CD4-positive, alpha-beta T cell (primary cell): Measurements from ENCODE around the gene SNAP25. TPM values are rescaled to one million over a fixed set of nuclear protein-coding genes. Genes with fewer than 3 reads are reported as not detected.

Experiments
- ATAC-seq: fragments of 200-7000 bp; cut with Tn5 transposase; one replicate; pipeline ENCODE4 v1.10.0; 2022; ENCODE audit warnings: mild to moderate bottlenecking; ENCODE audit not compliant: poor library complexity
- CTCF ChIA-PET: fragments of 350-600 bp; sonication (Branson Sonifier 250); formaldehyde crosslinking; loops from one replicate; lab custom pipeline; 2021; ENCODE audit warnings: antibody characterized with exemption, inconsistent platforms; lab: Charles Lee
- POLR2A ChIA-PET: fragments of 350-600 bp; sonication (Branson Sonifier 250); formaldehyde crosslinking; loops from one replicate; lab custom pipeline; 2021; ENCODE audit warnings: antibody characterized with exemption, inconsistent platforms; lab: Charles Lee
- DNase-seq, 14 experiments: peaks; one replicate each; pipeline ENCODE4 v3.0.0-alpha.2; 2013 to 2020; ENCODE audit warnings: mixed read lengths in 2 of 14
- H3K27ac ChIP-seq, 2 donors: one replicate each; pipeline versions ENCODE4 v1.5.1 to v1.7.0; 2013; ENCODE audit warnings: low read length in 2 of 2, low read depth in 1 of 2, mild to moderate bottlenecking in 1 of 2
- H3K27me3 ChIP-seq, 2 experiments: 1 replicate in 1 of 2; 2 replicates in 1 of 2; pipeline versions ENCODE4 v1.6.1 to v1.7.0; 2013; ENCODE audit warnings: low read length in 2 of 2, control low read depth in 1 of 2, mild to moderate bottlenecking in 1 of 2, moderate library complexity in 1 of 2; ENCODE audit not compliant: insufficient read depth in 2 of 2, control insufficient read depth in 1 of 2
- H3K36me3 ChIP-seq: one replicate; pipeline ENCODE4 v1.6.1; 2013; ENCODE audit warnings: low read length, control low read depth; ENCODE audit not compliant: insufficient read depth
- H3K4me1 ChIP-seq: one replicate; pipeline ENCODE4 v1.6.1; 2013; ENCODE audit warnings: low read length, control low read depth; ENCODE audit not compliant: insufficient read depth
- H3K4me3 ChIP-seq: one replicate; pipeline ENCODE4 v1.5.1; 2013; ENCODE audit warnings: mild to moderate bottlenecking, low read length, moderate library complexity
- H3K9me3 ChIP-seq, 2 experiments: 1 replicate in 1 of 2; 2 replicates in 1 of 2; pipeline versions ENCODE4 v1.6.1 to v1.7.0; 2013; ENCODE audit warnings: low read length in 2 of 2, mild to moderate bottlenecking in 2 of 2, control low read depth in 1 of 2, moderate library complexity in 1 of 2; ENCODE audit not compliant: control insufficient read depth in 1 of 2, insufficient read depth in 1 of 2
- H3K27ac Mint-ChIP-seq: one replicate; pipeline ENCODE4 v1.8.0; 2020; ENCODE audit warnings: mixed read lengths
- H3K27me3 Mint-ChIP-seq: one replicate; pipeline ENCODE4 v1.8.0; 2021; ENCODE audit warnings: mixed read lengths
- H3K36me3 Mint-ChIP-seq: one replicate; pipeline ENCODE4 v1.8.0; 2021; ENCODE audit warnings: low read depth, mixed read lengths
- H3K4me1 Mint-ChIP-seq: one replicate; pipeline ENCODE4 v1.8.0; 2021; ENCODE audit warnings: low read depth, mixed read lengths
- H3K4me3 Mint-ChIP-seq: one replicate; pipeline ENCODE4 v1.8.0; 2020; ENCODE audit warnings: mild to moderate bottlenecking, mixed read lengths
- H3K9me3 Mint-ChIP-seq: one replicate; pipeline ENCODE4 v1.8.0; 2020; ENCODE audit warnings: mixed read lengths
- intact Hi-C, 2 experiments: fragments of 100-400 bp; cut with DNase I in 1 of 2; cut with micrococcal nuclease in 1 of 2; formaldehyde crosslinking; loops; one replicate each; pipeline versions ENCODE4 v1.15.1 to v1.9.0; 2023 to 2025; cut with DNase I, micrococcal nuclease
- total RNA-seq, 174 experiments: library from RNA in 2 of 174; stranded (reverse) in 2 of 174; gene quantifications; one replicate each; pipeline ENCODE4 v1.2.3 and lab custom pipeline; 2021 to 2026
- TF ChIP-seq, protein P1 (sequence below): fragments of 200-600 bp; IDR thresholded peaks from one replicate; pipeline ENCODE4 v1.8.0; 2022; ENCODE audit warnings: antibody characterized with exemption, mild to moderate bottlenecking

SNAP25 gene
- total RNA-seq, 2 experiments from 2014 or later, result not detected

DNA sequence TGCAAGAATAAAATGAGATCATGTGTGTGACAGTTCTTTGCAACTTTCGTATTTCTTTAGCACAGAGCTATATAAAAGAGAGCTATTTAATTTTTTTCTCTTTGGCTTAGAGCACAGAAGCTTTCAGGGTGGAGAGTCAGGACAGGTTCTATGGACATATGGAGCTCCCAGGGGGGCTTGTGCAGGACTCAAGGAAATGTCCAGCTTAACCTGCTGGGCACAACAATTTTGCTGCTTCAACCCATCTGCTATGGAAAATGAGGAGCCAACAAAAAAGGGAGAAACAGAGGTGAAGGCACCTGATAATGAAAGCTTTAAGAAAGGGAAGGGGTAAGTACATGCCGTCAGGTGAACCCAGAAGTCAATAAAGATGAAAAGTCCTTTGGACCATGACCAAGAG, 5.1 kb upstream of the SNAP25 start:
- DNase-seq (no peak), ATAC-seq (no peak)
- Mint-ChIP-seq H3K36me3 (no peaks in the 10 kb centered on the region), H3K27me3 (peaks cover 48% of the 10 kb centered on the region), H3K4me3 (no peak overlapping the region), H3K27ac (no peak overlapping the region), H3K9me3 (peaks cover 3% of the 10 kb centered on the region), H3K4me1 (peaks cover 9% of the 10 kb centered on the region)
- H3K27ac ChIP-seq, result no peak overlapping the region
- H3K9me3 ChIP-seq, result peaks cover 0 to 12% of the 10 kb centered on the region in 2 experiments
- CTCF ChIA-PET, result no interaction called here
- intact Hi-C loops, result no loop called here
- peaks cover 8% of the 10 kb centered on the region for H3K4me1 ChIP-seq
- H3K27me3 ChIP-seq, result peaks cover 18 to 26% of the 10 kb centered on the region in 2 experiments
- H3K4me3 ChIP-seq, result no peak overlapping the region
- POLR2A ChIA-PET, result no interaction called here
- H3K36me3 ChIP-seq, result no peaks in the 10 kb centered on the region
- TF ChIP-seq, protein P1, sequence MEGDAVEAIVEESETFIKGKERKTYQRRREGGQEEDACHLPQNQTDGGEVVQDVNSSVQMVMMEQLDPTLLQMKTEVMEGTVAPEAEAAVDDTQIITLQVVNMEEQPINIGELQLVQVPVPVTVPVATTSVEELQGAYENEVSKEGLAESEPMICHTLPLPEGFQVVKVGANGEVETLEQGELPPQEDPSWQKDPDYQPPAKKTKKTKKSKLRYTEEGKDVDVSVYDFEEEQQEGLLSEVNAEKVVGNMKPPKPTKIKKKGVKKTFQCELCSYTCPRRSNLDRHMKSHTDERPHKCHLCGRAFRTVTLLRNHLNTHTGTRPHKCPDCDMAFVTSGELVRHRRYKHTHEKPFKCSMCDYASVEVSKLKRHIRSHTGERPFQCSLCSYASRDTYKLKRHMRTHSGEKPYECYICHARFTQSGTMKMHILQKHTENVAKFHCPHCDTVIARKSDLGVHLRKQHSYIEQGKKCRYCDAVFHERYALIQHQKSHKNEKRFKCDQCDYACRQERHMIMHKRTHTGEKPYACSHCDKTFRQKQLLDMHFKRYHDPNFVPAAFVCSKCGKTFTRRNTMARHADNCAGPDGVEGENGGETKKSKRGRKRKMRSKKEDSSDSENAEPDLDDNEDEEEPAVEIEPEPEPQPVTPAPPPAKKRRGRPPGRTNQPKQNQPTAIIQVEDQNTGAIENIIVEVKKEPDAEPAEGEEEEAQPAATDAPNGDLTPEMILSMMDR, result no peak

DNA sequence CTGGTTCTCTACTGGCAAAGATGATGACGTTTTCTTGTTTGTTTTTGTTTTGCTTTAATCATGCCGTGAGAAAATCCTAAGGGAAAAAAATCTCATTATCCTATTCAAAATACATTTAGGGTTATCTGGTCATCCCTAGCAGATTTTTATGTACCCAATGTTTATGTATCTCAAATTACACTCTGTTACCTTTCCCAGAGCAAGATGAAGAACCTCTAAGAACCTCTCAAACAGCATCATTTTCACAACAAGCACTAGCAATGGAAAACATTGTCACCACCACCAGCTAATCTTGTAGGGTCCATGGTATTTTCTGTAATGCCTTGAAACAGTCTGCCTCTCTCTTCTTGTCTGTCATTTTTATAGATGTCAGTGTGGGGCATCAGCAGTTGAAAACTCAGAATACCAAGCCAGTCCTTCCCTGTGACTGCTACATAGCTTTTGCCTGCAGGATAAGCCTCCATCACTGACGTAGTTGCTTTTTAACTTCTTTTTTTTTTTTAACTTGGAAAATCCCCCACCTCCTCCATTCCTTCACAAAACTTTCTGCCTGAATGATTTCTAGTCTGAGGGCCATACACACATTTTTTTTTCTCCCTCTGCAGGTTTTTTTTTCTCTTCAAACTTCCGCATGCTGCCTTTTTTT, 2.4 kb upstream of the SNAP25 start:
- Histone ChIP-seq H3K27ac (no peak overlapping the region), H3K36me3 (no peaks in the 10 kb centered on the region), H3K4me3 (no peak overlapping the region), H3K4me1 (peaks cover 20% of the 10 kb centered on the region), H3K27me3 (peaks cover 30 to 52% of the 10 kb centered on the region in 2 experiments), H3K9me3 (peaks cover 0 to 24% of the 10 kb centered on the region in 2 experiments)
- DNase-seq (no peak), ATAC-seq (no peak)
- peaks cover 68% of the 10 kb centered on the region for H3K27me3 Mint-ChIP-seq
- H3K36me3 Mint-ChIP-seq, result no peaks in the 10 kb centered on the region
- intact Hi-C loops, result no loop called here
- TF ChIP-seq, protein P1, result no peak
- H3K4me3 Mint-ChIP-seq, result no peak overlapping the region
- H3K4me1 Mint-ChIP-seq, result peaks cover 21% of the 10 kb centered on the region
- CTCF ChIA-PET, result no interaction called here
- H3K27ac Mint-ChIP-seq, result no peak overlapping the region
- POLR2A ChIA-PET, result no interaction called here
- peaks cover 7% of the 10 kb centered on the region for H3K9me3 Mint-ChIP-seq

DNA sequence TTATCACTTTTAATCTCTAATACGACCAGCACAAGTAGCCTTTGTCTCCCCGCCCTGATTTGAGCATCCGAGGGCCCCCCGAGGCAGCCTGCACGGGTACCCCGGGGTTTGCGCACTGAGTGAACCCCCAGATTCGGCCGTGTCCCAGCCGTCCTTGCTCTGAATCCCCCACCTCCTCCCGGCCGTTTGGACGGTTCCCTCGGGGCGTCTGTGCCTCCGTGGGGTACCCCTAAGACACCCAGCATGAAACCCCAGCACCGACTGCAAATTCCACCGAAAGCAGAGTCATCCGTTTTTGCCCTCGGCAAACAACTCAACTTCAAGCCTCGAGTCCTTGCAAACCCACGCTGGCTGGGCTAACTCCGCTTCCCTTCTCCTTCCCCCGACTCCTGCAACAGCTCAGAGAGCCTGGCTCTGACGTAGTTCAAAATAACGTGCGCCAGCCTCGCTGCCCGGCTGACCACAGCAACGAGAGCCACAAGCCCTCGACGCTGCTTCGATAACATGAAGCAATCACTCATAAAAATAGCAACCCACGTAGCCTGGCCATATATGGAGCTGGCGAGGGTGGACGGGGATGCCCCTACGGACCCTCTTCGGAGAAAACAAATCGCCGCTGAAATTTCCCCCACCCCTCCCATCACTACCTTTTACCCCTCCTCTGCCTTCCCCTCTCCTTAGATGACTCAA, 764 bp upstream of the SNAP25 start:
- CTCF ChIA-PET, result no interaction called here
- Mint-ChIP-seq H3K9me3 (peaks cover 7% of the 10 kb centered on the region), H3K4me1 (peaks cover 21% of the 10 kb centered on the region), H3K27me3 (peaks cover 83% of the 10 kb centered on the region), H3K36me3 (no peaks in the 10 kb centered on the region), H3K27ac (no peak overlapping the region), H3K4me3 (peak overlapping the region; percentile 18)
- Histone ChIP-seq H3K4me1 (peaks cover 20% of the 10 kb centered on the region), H3K27ac (no peak overlapping the region), H3K4me3 (no peak overlapping the region), H3K36me3 (no peaks in the 10 kb centered on the region), H3K27me3 (peaks cover 30 to 55% of the 10 kb centered on the region in 2 experiments), H3K9me3 (peaks cover 0 to 24% of the 10 kb centered on the region in 2 experiments)
- TF ChIP-seq, protein P1, result no peak
- ATAC-seq, result no peak
- intact Hi-C loops, result no loop called here
- peak in 2 of 14 experiments; percentile 13 to 21 for DNase-seq
- POLR2A ChIA-PET, result no interaction called here
